Body of pancreas (tissue), 4 donors: ENCODE measurements around the gene PIK3CD. TPM values are rescaled to one million over a fixed set of nuclear protein-coding genes. Genes with fewer than 3 reads are reported as not detected.

Experiments
- ATAC-seq: fragments of 150-250 bp; one replicate; pipeline ENCODE4 v1.9.1; 2016
- DNase-seq, 4 donors: peaks; one replicate each; pipeline ENCODE4 v3.0.0-alpha.2; 2019
- H3K27ac ChIP-seq, 4 donors: fragments of 200-600 bp; sonication (generic); 1 replicate in 3 of 4; 2 replicates in 1 of 4; pipeline versions ENCODE4 v1.5.1 to v1.6.1; 2016 to 2019; ENCODE audit warnings: mild to moderate bottlenecking in 1 of 4, mixed read lengths in 1 of 4, moderate library complexity in 1 of 4
- H3K27me3 ChIP-seq, 2 donors: fragments of 200-600 bp; sonication (generic); one replicate each; pipeline ENCODE4 v1.6.0; 2016; ENCODE audit warnings: mild to moderate bottlenecking in 1 of 2
- H3K36me3 ChIP-seq, 2 donors: fragments of 200-600 bp; sonication (generic); replicated peaks in 1 of 2; 2 replicates each; pipeline ENCODE4 v1.5.1; 2016; ENCODE audit warnings: low read depth in 2 of 2; ENCODE audit not compliant: insufficient read depth in 1 of 2
- H3K4me1 ChIP-seq: fragments of 200-600 bp; sonication (generic); one replicate; pipeline ENCODE4 v1.6.0; 2016
- H3K4me3 ChIP-seq, 2 donors: fragments of 200-600 bp; sonication (generic); 1 replicate in 1 of 2; 2 replicates in 1 of 2; pipeline ENCODE4 v1.5.1; 2016 to 2019
- H3K9me3 ChIP-seq, 3 donors: fragments of 200-600 bp; sonication (generic); 1 replicate in 2 of 3; 2 replicates in 1 of 3; pipeline ENCODE4 v1.5.1; 2016
- CTCF ChIP-seq, 7 experiments: fragments of 450-650 bp in 4 of 7; fragments of 200-600 bp in 3 of 7; sonication (generic) in 3 of 7; IDR thresholded peaks; one replicate each; pipeline ENCODE4 v1.5.1; 2016 to 2019; ENCODE audit warnings: antibody characterized with exemption in 7 of 7
- POLR2A ChIP-seq, 3 donors: fragments of 450-650 bp; IDR thresholded peaks; one replicate each; pipeline ENCODE4 v1.6.1; 2016; ENCODE audit warnings: antibody characterized with exemption in 3 of 3, mild to moderate bottlenecking in 2 of 3
- WGBS, 2 donors: methylation state at CpG; one replicate each; pipeline ENCODE4 v1.1.5; 2017; 5-methylcytosine and 5-hydroxymethylcytosine counted together
- intact Hi-C: fragments of 100-400 bp; cut with DNase I; formaldehyde crosslinking; loops from one replicate; pipeline ENCODE4 v1.15.1; 2023
- total RNA-seq, 2 donors: library from RNA; depleted of rRNA; stranded (reverse); fragments of >200 nt; gene quantifications; one replicate each; pipeline ENCODE4 v1.1.0, GENCODE V29; 2016

Gene PIK3CD
- total RNA-seq, 2 donors from 2014 or later: 3.3 to 6.2 TPM

GRCh38 chr1:9606948-9607347 is 44.6 kb upstream of the PIK3CD start:
- intact Hi-C loops: no loop called here
- no peak for TF ChIP-seq CTCF (IDR thresholded peaks at IDR 0.05)
- TF ChIP-seq POLR2A (IDR thresholded peaks at IDR 0.05): no peak
- Histone ChIP-seq H3K27me3 (no peaks in the 10 kb centered on the region), H3K9me3 (no peaks in the 10 kb centered on the region), H3K4me3 (no peak overlapping the region), H3K4me1 (no peaks in the 10 kb centered on the region), H3K27ac (no peak overlapping the region), H3K36me3 (peaks cover 0 to 1% of the 10 kb centered on the region in 2 donors)
- WGBS, 2 donors: 77 to 87% methylated on average over 6 to 8 of the region's 10 CpGs
- no peak for DNase-seq
- ATAC-seq: no peak

GRCh38 chr1:9607352-9607751 is 44.2 kb upstream of the PIK3CD start:
- DNase-seq: no peak
- H3K27me3 ChIP-seq: no peaks in the 10 kb centered on the region
- H3K9me3 ChIP-seq: no peaks in the 10 kb centered on the region
- H3K36me3 ChIP-seq: no peaks in the 10 kb centered on the region
- H3K27ac ChIP-seq: no peak overlapping the region
- no peak overlapping the region for H3K4me3 ChIP-seq
- no peak for ATAC-seq
- TF ChIP-seq POLR2A (IDR thresholded peaks at IDR 0.05) (no peak), CTCF (IDR thresholded peaks at IDR 0.05) (no peak)
- 86 to 91% methylated on average over 19 of the region's 19 CpGs for WGBS, 2 donors
- intact Hi-C loops: no loop called here
- H3K4me1 ChIP-seq: no peaks in the 10 kb centered on the region

GRCh38 chr1:9609998-9610397 is 41.5 kb upstream of the PIK3CD start:
- Histone ChIP-seq H3K4me1 (no peaks in the 10 kb centered on the region), H3K4me3 (no peak overlapping the region), H3K9me3 (no peaks in the 10 kb centered on the region), H3K27me3 (no peaks in the 10 kb centered on the region), H3K27ac (no peak overlapping the region), H3K36me3 (peaks cover 0 to 5% of the 10 kb centered on the region in 2 donors)
- 53 to 54% methylated on average over 2 to 5 of the region's 5 CpGs for WGBS, 2 donors
- ATAC-seq (no peak), DNase-seq (no peak)
- TF ChIP-seq POLR2A (IDR thresholded peaks at IDR 0.05) (no peak), CTCF (IDR thresholded peaks at IDR 0.05) (no peak)
- intact Hi-C loops: no loop called here

GRCh38 chr1:9610548-9610947 is 41.0 kb upstream of the PIK3CD start:
- DNase-seq: no peak
- 94 to 97% methylated on average over 18 to 23 of the region's 25 CpGs for WGBS, 2 donors

More at GRCh38 chr1:9610548-9610947, 41.0 kb upstream of the PIK3CD start:
- Histone ChIP-seq H3K4me1 (no peaks in the 10 kb centered on the region), H3K36me3 (peaks cover 0 to 5% of the 10 kb centered on the region in 2 donors), H3K9me3 (no peaks in the 10 kb centered on the region), H3K4me3 (no peak overlapping the region), H3K27ac (no peak overlapping the region), H3K27me3 (no peaks in the 10 kb centered on the region)
- intact Hi-C loops: no loop called here
- no peak for TF ChIP-seq CTCF (IDR thresholded peaks at IDR 0.05)
- TF ChIP-seq POLR2A (IDR thresholded peaks at IDR 0.05): no peak
- no peak for ATAC-seq
